ENCODE measurements around the gene NCK1.
A peak's percentile ranks its signal among the peaks of the same experiment; 100 is the strongest.

Gene NCK1

DNA sequence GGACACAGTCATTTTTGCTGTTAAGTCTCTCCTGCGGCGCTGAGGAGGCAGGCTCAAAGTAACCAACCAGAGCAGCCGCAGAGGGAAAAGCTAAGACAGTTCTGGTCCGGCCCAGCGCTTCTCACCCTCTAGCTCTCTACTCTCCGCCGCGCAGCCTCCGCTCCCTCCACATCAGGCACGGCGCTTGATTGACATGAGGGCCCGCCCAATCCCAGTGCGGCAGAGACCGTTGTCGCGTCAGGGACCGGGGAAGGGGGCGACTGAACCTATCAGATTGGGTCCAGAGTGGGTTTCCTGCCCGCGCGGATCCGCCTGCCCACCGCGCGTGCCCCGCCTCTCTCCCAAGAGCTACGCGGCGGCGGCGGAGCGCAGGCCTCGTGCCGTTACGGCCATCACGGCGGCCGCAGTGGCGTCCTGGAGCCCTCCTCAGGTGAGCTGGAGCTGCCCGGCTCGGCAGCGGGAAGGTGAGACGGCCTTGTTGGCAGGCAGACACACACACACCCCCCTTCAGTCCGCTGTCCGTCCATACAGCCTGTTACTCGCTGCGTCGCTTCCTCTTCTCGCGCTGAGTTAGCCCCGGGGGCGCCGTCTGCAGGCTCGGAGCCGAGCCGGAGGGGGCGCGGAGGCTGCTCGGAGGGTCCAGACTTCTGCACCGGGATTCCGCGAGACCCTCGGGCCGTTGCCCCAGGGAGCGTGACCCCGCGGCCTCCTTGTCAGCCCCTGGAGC is at the start of gene NCK1:
Gene NCK1, plus strand, starts transcription at position 319 of the 727 bp plus-strand sequence. CDS start 65,794 bp downstream, outside the sequence.
- DNase-seq (ENCODE audit: low read depth in 2 of 2) = peak; percentile 96 to 97

DNA sequence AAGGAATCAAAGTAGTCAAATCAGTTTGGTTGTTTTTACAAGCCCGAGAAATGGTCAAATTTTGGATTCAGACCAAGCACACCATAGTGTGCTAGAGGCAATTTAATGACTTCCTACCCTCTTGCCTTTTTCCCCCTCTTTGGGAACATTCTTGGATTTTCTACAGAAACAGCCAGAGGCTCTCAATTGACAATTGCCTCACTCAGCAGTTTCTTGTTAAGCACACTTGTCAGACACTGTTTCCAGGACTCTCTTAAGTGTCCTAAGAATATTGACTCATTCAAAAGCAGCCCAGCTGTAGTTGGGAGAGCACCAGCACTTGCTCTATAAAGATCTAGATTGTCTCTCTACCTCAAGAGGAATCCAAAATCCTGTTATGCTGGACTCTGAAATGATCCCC is 44.6 kb upstream of the NCK1 start:
- DNase-seq (ENCODE audit: low read depth in 2 of 2) = no peak

DNA sequence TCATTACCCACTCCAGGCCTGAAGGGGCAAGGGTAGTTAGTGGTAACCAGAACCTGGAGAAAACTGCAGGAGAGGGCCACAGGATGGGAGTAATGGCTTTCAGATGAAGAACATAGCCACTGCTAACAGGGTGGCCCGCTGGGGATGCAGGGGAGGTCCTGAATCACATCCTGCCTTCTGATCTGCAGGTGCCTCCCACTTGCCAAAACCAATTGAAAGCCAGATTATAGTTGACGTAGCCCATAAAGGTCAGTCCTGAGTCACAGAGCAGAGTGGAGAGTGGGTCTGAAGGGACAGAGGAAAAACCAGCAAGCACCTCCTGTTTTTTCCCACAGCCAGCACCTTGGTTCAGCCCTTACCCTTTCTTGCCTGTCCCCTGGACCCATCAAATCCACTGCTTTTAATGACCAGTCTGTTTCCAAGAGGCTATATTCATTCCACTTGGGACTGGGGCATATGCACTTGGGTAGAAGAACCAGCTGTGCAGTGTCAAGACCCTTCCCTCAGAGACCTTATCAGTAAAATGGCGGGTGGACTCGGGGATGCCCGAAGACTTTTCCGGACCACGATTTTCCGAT is 43.7 kb upstream of the NCK1 start:
- DNase-seq (ENCODE audit: low read depth in 2 of 2) = peak; percentile 48 to 57

DNA sequence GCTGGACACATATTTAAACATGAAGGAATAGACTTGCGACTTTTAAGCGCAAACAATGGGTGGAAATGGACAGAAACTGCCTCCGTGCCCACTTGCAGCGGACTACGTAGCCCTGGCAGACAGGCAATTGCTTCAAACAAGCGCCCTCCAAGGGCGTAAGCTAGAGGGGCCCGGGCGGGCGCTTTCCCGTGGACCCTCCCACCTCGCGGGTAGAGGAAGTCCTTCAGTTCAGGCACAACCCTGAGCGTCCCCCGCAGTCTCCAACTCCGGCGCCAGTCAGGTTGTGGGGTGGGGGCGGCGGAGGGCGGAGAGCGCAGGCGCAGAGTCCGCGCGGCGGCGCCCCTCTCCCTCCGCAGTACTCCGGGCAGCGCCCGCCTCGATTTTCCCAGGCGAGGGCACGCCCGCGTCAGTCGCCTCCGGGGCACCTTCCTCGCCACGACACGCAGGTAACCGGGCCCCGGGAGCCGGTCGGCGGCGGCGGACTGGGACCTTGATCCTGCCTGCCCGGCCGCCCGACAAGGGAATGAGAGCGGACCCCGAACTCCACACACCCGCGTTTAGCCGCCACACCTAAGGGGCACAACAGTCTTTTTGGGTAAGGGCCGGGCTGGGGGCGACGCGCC is 43.1 kb upstream of the NCK1 start, which contains the start of gene SLC35G2:
Gene SLC35G2, plus strand, starts transcription at position 358 of the 623 bp plus-strand sequence. CDS start 35,335 bp downstream, outside the sequence.
- DNase-seq (ENCODE audit: low read depth in 2 of 2) = peak in 1 of 2 donors; percentile 9

DNA sequence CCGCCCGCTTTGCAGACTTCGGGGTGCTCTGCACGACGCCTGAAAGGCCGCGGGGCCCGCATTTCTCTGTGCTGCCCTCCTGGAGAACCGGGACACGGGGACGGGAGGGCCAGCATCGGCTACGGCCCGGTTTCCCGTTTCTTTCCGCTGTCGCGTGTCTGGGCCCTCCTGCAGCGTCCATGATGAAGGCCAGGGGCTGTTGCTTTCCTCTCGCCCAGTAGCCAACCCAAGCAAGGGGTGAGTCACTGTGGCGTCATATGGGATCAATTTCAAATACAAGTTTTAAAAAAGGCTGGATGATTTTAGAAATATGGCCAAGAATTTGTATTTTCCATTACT is 42.6 kb upstream of the NCK1 start:
- peak in 1 of 2 donors; percentile 11 for DNase-seq (ENCODE audit: low read depth in 2 of 2)

DNA sequence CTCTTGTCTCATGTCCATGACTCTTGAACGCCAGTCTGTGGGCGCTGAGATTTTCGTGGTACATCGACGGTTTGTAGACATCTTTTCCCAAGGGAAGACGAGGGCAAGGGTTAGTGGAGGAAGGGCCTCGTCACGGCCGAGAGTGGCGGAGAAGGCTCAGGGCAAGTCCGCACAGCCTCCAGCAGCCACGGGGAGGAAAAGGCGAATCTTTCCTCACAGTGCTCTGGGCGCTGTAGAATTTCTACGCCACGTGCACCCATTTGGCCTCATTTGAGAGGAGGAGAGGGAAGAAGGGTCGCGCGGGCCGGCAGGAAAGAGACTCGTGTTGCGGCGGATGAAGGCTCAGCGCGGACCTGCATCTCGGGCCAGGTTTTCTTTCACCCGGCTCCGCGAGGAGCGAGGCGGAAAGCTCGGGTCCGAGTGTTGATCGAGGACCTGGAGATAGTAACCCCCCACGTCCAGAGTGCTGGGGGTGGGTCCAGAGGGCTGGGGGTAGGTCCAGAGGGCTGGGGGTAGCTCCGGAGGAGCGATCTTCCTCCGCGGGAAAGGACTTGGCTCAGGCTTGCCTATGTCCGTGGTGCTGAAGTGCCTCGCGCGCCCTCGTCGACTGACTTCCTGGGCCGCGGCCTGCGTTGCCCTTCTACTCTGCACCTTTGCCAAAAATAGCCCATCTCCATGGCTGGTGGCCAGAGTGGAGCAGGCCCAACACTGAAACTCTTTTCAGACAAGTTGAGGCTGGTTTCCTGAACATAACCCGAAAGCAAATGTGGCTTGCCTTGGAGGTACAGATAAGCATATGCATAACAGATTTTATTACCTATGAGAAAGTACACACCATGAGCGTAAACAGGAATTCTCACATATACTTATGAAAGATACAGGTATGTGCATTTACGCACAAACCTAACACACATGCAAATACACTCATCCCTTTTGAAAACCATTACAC is 42.0 kb upstream of the NCK1 start:
- no peak for DNase-seq (ENCODE audit: low read depth in 2 of 2)

DNA sequence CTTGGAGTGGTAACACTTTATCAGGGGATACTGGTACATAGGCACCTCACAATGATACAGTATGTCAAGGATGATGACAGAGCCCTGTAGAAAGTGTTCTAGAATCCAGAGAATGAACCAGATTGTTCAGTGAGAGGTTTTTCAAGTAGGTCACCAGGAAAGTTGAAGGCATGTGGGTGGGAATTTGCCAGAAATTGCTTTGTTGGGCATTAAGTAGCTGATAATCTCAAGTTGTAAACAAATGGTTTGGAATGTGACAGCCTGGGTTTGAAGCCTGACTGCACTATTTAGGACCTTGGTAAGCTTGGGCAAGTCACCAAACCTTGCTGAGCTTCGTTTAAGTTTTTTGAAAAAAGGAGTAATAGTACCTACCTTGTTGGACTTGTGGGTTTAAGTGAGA is 30.5 kb upstream of the NCK1 start:
- no peak for DNase-seq (ENCODE audit: low read depth in 2 of 2)

DNA sequence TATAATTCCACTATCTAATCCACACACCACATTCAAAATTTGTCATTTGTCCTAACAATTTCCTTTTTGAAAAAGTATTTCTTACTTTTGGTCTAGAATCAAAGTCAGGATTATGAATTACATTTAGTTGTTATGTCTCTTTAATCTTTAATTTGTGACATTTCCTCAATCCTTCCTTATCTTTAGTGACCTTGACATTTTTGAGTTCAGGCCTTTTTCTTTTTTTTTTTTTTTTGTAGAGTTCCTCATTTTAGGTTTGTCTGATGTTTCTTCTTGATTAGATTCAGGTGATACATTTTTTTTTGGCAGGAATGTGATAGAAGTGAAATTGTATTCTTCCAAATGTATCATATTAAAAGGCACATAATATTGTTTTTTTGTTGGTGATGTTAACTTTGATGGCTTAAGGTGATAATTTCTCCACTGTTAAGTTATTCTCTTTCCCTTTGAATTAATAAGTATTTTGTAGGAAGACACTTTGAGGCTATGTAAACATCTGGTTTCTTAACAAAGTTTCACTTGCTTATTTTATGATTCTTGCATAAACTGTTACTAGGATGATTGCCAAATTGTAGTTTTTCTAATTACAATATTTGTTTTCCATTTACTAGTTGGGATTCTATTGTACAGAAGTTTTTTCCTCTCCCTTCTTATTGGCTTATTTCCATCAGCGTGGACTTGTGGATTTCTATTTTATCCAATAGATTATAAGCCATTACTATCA is 26.8 kb upstream of the NCK1 start:
- no peak for DNase-seq (ENCODE audit: low read depth in 2 of 2)

DNA sequence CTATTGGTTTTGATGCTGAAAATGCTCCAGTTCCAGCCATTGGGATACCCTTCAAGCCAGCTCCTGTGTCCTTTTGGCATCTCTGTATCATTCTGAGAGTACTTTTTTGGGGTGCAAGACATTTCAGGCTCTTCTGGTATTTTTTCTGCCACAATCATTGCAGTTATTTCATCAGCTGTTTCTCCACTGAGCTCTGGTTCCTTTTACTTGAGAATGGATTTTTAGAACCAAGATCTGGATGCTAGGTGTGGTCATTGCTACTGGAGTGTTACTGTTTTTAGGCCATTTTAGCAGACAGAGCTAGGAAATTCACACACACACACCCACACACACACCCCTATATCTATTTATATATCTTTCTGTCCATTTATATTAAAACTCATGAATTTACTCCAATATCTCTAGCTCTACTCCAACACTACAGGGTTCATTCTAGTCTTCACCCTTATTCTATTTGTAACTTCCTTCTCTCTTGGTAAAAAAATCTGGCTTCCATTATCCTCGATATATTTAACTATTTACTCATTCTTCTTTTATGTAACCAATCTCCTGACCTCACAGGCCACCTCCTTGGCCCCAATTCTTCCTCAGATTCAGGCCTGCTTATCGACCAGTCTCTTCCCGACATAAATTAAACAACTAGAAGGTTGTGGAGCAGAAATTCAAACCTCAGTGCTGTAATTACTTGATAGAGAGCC is 26.0 kb upstream of the NCK1 start:
- no peak for DNase-seq (ENCODE audit: low read depth in 2 of 2)

DNA sequence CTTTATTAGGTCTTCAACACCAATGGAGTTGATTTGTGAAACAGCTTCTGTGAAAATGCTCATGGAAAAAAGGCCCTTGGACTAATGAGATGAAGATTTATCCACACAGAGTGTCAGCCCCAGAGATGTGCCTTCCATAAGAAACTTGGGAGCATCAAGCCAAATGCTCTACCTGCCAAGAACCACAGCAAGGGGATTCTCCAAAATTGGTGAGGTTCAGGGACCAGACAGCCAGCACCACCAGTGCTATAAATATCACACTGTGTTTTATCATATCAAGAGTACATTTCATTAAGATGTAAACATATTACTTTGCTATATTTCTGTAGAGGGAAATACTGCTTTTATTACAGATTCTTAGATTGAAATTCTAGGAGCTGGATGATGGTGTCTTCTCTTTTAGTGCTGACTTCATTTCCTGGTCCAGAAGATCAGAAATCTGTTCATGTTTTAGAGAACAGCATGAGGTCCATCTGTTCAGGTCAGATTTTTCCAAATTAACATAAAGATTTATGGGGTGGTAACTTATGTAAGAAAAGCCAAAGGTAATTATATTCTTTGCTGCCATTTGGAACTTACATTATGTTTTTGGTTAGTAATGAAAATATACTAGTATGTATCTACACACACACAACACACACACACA is 25.4 kb upstream of the NCK1 start:
- no peak for DNase-seq (ENCODE audit: low read depth in 2 of 2)

DNA sequence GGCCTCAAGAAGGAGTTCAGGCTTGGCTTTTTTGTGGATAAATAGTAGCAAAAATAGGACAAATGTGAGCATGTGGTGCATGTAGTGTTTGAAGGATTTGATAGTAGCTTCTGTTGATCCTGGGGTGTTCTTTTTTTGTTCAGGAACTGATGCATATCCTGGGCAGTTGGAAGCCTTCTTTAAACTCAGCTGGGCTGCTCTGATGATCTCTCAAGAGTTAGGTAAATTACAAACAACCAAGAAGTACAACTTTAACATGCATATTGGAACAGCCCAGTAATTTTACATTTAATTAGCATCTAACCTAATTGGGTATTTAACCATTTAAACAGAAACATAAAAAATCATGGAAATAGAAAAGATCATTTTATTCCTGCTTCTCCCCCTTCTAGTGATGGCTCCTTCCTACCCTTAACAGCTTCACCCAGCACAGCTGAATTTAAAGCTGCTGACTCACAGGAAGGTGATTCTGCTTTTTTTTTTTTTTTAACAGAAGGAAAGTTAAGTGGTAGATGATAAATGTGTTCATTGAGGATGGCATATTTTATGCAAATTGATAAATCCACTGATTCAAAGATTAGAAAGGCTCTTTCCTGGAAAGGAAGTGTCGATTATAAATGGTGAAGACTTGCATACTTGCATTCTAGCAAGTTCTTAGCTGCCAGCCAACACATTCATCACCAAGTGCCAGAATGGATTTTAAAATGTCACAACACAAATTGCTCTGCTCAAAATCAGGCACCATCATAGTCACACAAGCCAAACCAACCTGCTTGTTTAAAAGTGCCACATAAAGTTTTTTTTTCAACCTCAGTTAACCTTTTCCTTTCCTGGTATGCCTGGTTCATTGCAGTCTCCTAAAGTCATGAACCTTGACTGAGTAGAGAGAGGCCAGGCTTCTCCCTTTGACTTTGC is 23.1 kb upstream of the NCK1 start:
- DNase-seq (ENCODE audit: low read depth in 2 of 2) = no peak

DNA sequence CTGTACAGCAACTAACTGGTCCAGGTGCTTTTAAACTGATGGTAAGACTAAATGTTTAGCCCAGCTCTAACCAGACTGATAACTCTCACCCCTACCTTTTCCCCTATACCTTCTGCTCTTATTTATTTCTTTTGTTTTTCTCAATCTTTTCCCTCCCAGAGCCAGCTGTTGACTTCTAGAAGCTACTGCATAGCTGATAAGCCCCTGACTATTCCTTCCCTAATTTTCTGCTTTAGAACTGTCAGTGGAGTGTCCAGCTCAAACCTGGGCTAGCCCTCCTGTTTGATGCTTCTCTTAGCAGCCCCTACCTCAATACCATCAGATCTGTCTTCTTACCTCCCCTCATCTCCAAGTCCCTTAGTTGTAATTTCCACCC is 22.5 kb upstream of the NCK1 start:
- no peak for DNase-seq (ENCODE audit: low read depth in 2 of 2)

DNA sequence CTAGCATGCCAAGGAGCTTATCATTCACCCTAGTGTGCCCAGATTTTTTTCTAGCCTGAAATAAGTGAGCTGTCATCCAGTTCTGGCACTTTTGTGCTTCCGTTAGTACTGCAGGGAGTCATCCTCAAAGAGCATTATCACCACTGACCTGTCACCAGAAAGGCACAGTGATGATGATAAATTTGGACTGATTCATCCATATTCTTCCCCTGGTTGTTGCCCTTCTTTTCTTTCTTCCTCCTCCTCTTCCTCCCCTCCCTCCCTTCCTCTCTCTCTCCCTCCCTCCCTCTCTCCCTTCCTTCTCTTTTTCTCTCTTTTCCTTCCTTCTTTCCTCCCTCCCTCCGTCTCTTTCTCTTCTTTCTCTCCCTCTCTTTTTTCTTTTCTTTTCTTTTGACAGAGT is 21.8 kb upstream of the NCK1 start:
- DNase-seq (ENCODE audit: low read depth in 2 of 2) = no peak

DNA sequence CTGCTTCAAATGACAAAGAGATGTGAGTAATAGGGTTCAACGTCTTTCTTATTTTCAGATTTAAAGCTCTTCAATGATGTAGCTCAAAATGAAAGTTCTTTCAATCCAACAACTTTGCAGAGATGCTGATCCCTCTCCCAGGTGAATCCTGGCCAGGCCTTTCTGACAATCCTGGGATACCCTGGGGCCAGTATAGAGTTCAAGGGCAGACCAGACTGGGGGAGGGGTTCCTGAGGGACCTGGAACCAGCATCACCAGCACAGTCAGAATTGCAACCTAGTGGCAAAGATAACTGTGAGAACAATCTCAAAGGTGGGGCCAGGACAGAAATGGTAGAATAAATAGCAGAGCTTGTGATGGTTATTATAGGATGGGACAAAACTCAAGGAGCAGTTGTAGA is 19.7 kb upstream of the NCK1 start:
- no peak for DNase-seq (ENCODE audit: low read depth in 2 of 2)

DNA sequence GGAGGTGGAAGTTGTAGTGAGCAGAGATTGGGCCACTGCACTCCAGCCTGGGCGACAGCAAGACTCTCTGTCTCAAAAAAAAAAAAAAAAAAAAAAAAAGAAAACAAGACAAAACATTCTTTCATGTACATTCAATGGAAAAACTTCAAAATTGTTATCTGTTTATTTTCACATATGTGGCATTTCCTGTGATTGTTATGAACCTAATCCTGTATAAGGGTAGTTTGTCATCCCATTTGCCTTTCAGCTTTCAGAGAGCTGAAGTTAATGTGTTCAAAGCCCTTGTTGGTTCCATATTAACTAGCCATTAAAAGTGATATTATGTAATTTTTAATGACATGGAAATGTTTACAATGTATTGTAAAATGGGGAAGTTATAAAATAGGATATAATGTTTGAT is 17.3 kb upstream of the NCK1 start:
- DNase-seq (ENCODE audit: low read depth in 2 of 2) = no peak

DNA sequence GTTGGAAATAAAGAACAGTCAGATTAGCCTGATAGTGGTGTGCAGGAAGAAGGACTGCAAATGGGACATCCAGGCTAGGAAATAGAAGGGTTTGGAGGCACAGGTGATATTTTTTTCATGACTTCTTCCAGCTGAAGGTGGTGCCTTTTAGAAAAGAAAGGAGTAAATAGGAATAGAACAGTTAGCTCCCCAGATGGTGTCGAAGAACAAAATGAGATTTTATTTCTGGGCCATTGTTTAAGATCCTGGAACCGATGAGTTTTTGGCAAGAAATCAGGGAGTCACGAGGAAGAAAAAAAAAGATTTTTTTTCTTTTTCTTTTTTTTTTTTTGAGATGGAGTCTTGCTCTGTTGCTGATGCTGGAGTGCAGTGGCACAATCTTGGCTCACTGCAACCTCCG is 9.8 kb upstream of the NCK1 start:
- DNase-seq (ENCODE audit: low read depth in 2 of 2) = no peak

DNA sequence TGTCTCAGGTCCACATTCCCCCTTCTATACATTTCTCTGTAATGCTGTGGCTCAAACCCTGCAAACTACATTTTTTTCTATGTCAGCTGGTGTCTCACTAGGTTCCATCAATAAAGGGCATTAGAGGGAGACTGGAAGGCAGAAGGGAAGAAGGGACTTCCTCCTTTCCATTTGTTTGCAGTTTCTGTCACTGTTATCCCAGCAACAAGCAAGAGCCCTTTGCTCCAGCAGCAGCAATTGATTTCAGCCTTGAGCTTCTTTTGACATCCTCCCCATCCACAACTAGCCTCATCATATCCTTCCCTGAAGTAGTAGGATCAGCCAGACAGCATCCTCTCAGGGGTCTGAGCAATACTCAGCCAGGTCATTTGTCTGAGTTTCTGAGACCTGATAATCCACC is 5.3 kb upstream of the NCK1 start:
- DNase-seq (ENCODE audit: low read depth in 2 of 2) = no peak

DNA sequence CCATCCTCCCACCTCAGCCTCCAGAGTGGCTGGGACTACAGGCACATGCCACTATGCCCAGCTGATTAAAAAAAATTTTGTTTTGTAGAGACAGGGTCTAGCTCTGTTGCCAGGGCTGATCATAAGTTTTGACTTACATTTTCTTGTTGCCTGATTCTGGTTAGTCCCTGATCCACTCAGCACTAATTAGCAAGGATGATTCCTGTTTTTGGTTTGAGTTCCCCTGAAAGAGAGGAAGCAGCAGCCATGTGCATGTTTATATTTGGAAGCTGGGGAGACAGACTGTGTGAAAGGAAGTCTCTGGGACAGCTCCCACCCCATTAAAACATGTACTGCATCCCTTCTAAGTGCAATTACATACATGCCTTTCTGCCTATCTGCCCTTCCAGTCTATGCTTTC is 3.6 kb upstream of the NCK1 start:
- DNase-seq (ENCODE audit: low read depth in 2 of 2) = no peak

DNA sequence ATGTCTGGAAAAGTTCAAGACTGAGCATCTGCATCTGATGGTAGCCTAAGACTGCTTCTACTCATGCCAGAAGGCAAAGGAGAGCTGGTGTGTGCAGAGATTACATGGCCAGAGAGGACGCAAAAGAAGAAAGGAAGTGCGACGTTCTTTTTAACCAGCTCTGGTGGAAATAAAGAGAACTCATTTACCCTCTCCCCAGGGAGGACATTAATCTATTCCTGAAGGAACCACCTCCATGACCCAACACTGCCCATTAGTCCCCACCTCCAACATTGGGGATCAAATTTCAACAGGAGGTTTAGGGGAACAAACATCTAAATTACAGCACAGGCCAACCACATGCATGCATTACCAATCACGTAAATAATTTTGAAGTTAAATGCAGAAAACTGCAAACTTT is 1.5 kb upstream of the NCK1 start:
- no peak for DNase-seq (ENCODE audit: low read depth in 2 of 2)

Data from stimulated activated CD4-positive, alpha-beta T cell treated with anti-CD3 and anti-CD28 coated beads, Interleukin-15, amount 100 ng/mL, for 48 hours (primary cell).